Esophagus muscularis mucosa (tissue), 3 donors: Measurements from ENCODE around the gene GSC2.

Experiments used
- CTCF ChIP-seq, 3 experiments: fragments of 200-600 bp in 2 of 3; fragments of 450-650 bp in 1 of 3; sonication (generic) in 2 of 3; IDR thresholded peaks; one replicate each; pipeline ENCODE4 v1.5.1; 2017 to 2019; ENCODE audit warnings: antibody characterized with exemption in 3 of 3, mild to moderate bottlenecking in 2 of 3, moderate library complexity in 1 of 3
- POLR2A ChIP-seq: fragments of 450-650 bp; IDR thresholded peaks from one replicate; pipeline ENCODE4 v1.6.1; 2017; ENCODE audit warnings: antibody characterized with exemption, moderate library complexity, mild to moderate bottlenecking, low read depth
- POLR2AphosphoS5 ChIP-seq, 2 donors: sonication (generic); formaldehyde crosslinking; IDR thresholded peaks; one replicate each; pipeline ENCODE4 v1.6.1; 2017; ENCODE audit warnings: antibody characterized with exemption in 2 of 2

GRCh38 chr22:19110064-19110458 lies 40.0 kb downstream of the GSC2 start:
- no peak for TF ChIP-seq POLR2A
- TF ChIP-seq CTCF (IDR thresholded peaks at IDR 0.05), result no peak
- no peak for TF ChIP-seq POLR2AphosphoS5 (IDR thresholded peaks at IDR 0.05)
